PC-9 (cell line): Measurements from ENCODE around the gene SCAF1. TPM values are rescaled to one million over a fixed set of nuclear protein-coding genes. Genes with fewer than 3 reads are reported as not detected.

ENCODE experiments used
- BruUV-seq: library from RNA; stranded (reverse); fragments of 400-500 nt; replicated peaks from 2 replicates; lab custom pipeline; 2021; lab: Mats Ljungman, UMichigan
- CTCF ChIA-PET: fragments of 300-600 bp; sonication (Branson Sonifier 250); formaldehyde crosslinking; loops from one replicate; lab custom pipeline; 2022; ENCODE audit warnings: antibody characterized with exemption; lab: Charles Lee
- POLR2A ChIA-PET: fragments of 300-600 bp; sonication (Branson Sonifier 250); formaldehyde crosslinking; loops from one replicate; lab custom pipeline; 2022; ENCODE audit warnings: antibody characterized with exemption; ENCODE audit not compliant: unreplicated experiment; lab: Charles Lee
- DNase-seq, 2 experiments: peaks; one replicate each; pipeline versions ENCODE4 v3.0.0 to v3.0.0-alpha.2; 2015 to 2022; ENCODE audit warnings: mixed read lengths in 1 of 2
- H2AFZ ChIP-seq: fragments of 200-600 bp; sonication (generic); 2 replicates; pipeline ENCODE4 v1.8.1; 2017; ENCODE audit warnings: antibody characterized with exemption
- H3F3A ChIP-seq: fragments of 200-600 bp; sonication (generic); 2 replicates; pipeline ENCODE4 v1.8.1; 2017; ENCODE audit warnings: antibody characterized with exemption, mild to moderate bottlenecking, low read depth; ENCODE audit not compliant: insufficient read depth
- H3K27ac ChIP-seq: fragments of 200-600 bp; sonication (generic); 2 replicates; pipeline ENCODE4 v1.6.1; 2016; ENCODE audit warnings: mixed run types
- H3K27me3 ChIP-seq: fragments of 200-600 bp; sonication (generic); 2 replicates; pipeline ENCODE4 v1.6.1; 2016; ENCODE audit warnings: low read depth, mixed run types; ENCODE audit not compliant: insufficient read depth
- H3K36me3 ChIP-seq: fragments of 200-600 bp; sonication (generic); 2 replicates; pipeline ENCODE4 v1.6.1; 2016; ENCODE audit warnings: low read depth, mixed run types
- H3K4me1 ChIP-seq: fragments of 200-600 bp; sonication (generic); replicated peaks from 2 replicates; pipeline ENCODE4 v1.6.1; 2016; ENCODE audit warnings: mixed run types; ENCODE audit not compliant: insufficient read depth
- H3K4me2 ChIP-seq: fragments of 200-600 bp; sonication (generic); 2 replicates; pipeline ENCODE4 v1.6.1; 2017; ENCODE audit warnings: mixed run types
- H3K4me3 ChIP-seq: fragments of 200-600 bp; sonication (generic); 2 replicates; pipeline ENCODE4 v1.6.1; 2016; ENCODE audit warnings: mixed run types
- H3K79me2 ChIP-seq: fragments of 200-600 bp; sonication (generic); 2 replicates; pipeline ENCODE4 v1.6.1; 2017; ENCODE audit warnings: low read depth, mixed run types
- H3K9me2 ChIP-seq: fragments of 200-600 bp; sonication (generic); 2 replicates; pipeline ENCODE4 v1.8.1; 2017; ENCODE audit warnings: mild to moderate bottlenecking; ENCODE audit not compliant: insufficient read depth
- H3K9me3 ChIP-seq: fragments of 200-600 bp; sonication (generic); 2 replicates; pipeline ENCODE4 v1.8.1; 2016; ENCODE audit warnings: low read depth; ENCODE audit not compliant: insufficient read depth
- H4K20me1 ChIP-seq: fragments of 200-600 bp; sonication (generic); 2 replicates; pipeline ENCODE4 v1.8.1; 2017; ENCODE audit not compliant: insufficient read depth
- EZH2 ChIP-seq: fragments of 200-600 bp; sonication (generic); IDR thresholded peaks from 2 replicates; pipeline ENCODE4 v1.8.0; 2017; ENCODE audit warnings: antibody characterized with exemption, low read depth
- intact Hi-C: fragments of 100-400 bp; cut with micrococcal nuclease; formaldehyde crosslinking; loops from one replicate; pipeline ENCODE4 v1.10.0; 2022; ENCODE audit not compliant: unreplicated experiment
- total RNA-seq: library from RNA; stranded (reverse); gene quantifications from 2 replicates; pipeline ENCODE4 v1.2.3, GENCODE V29; 2021
- TF ChIP-seq, protein P1 (sequence below): fragments of 200-600 bp; sonication (generic); conservative IDR thresholded peaks from 2 replicates; pipeline ENCODE4 v1.6.1; 2017; ENCODE audit warnings: mixed run types, antibody characterized with exemption, mild to moderate bottlenecking, moderate library complexity

SCAF1 gene
- total RNA-seq, 1 experiment from 2014 or later, result 91.3 TPM

DNA sequence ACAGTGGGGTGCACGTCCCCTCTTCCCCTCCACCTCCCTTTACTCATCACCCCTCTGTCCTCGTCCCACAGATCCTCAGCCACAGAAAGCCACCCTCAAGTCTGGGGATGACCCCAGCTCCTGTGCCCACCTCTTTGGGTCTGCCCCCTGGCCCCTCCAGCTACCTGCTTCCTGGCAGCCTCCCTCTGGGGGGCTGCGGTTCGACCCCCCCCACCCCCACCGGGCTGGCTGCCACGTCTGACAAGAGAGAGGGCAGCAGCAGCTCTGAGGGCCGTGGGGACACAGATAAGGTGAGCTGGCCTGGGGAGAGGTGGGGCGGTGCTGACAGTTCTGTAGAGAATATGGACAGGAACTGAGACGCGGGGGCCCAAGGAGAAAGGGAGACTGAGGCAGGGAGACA, 12.6 kb downstream of the SCAF1 start:
- Histone ChIP-seq H3K4me3 (no peak overlapping the region), H3K4me2 (no peak overlapping the region), H3K27me3 (no peaks in the 10 kb centered on the region), H2AFZ (no peak overlapping the region), H3F3A (peaks cover 21% of the 10 kb centered on the region), H3K27ac (no peak overlapping the region), H3K79me2 (peaks cover 8% of the 10 kb centered on the region; the same call in 1 of the 2 replicates), H3K9me2 (no peaks in the 10 kb centered on the region), H3K36me3 (peaks cover 17% of the 10 kb centered on the region; the same call in 1 of the 2 replicates), H4K20me1 (peaks cover 40% of the 10 kb centered on the region), H3K9me3 (no peaks in the 10 kb centered on the region), H3K4me1 (no peaks in the 10 kb centered on the region)
- TF ChIP-seq EZH2, result no peak
- TF ChIP-seq, protein P1, sequence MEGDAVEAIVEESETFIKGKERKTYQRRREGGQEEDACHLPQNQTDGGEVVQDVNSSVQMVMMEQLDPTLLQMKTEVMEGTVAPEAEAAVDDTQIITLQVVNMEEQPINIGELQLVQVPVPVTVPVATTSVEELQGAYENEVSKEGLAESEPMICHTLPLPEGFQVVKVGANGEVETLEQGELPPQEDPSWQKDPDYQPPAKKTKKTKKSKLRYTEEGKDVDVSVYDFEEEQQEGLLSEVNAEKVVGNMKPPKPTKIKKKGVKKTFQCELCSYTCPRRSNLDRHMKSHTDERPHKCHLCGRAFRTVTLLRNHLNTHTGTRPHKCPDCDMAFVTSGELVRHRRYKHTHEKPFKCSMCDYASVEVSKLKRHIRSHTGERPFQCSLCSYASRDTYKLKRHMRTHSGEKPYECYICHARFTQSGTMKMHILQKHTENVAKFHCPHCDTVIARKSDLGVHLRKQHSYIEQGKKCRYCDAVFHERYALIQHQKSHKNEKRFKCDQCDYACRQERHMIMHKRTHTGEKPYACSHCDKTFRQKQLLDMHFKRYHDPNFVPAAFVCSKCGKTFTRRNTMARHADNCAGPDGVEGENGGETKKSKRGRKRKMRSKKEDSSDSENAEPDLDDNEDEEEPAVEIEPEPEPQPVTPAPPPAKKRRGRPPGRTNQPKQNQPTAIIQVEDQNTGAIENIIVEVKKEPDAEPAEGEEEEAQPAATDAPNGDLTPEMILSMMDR, result no peak
- POLR2A ChIA-PET, result interaction anchor here (0.7 kb wide), 1 partner anchor 15 kb away, joined by 5 read pairs; the partner anchor contains the start of gene RRAS
- no peak for DNase-seq
- CTCF ChIA-PET, result no interaction called here
- intact Hi-C loops, result no loop called here
- no TSS peak for BruUV-seq

DNA sequence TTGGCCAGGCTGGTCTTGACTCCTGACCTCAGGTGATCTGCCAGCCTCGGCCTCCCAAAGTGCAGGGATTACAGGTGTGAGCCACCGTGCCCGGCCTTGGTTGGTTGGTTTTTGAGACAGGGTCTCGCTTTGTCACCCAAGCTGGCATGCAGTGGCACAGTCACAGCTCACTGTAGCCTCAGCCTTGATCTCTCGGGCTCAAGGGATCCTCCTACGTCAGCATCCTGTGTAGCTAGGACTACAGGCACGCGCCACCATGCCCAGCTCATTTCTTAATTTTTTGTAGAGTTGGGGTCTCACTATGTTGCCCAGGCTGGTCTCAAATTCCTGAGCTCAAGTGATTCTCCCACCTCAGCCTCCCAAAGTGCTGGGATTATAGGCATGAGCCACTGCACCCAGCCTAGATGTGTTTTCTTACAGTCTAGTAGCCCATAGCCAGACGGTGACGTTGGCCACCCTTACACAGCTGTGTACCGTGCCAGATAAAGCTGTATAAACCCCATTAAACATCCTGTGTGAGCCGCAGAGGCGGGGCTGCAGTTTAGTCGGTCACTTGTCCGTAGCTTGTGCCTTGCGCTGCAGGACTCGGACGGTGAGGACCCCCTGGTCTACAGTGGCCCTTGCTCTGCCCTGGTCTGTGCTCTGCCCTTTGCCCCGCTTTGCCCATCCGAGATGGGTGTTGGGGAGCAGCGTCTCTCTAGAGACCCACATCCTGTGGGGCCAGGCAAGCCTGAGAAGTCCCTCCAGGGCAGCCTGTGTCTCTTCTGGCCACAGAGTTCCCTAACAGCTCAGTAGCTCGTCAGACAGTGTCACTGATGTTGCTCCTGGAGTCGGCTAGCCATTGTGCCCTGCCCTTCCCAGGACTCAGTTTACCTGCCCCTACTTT, 13.8 kb downstream of the SCAF1 start:
- Histone ChIP-seq H3K4me3 (no peak overlapping the region), H3K4me1 (no peaks in the 10 kb centered on the region; the same call in 1 of the 2 replicates), H3K27me3 (no peaks in the 10 kb centered on the region), H3K9me2 (no peaks in the 10 kb centered on the region), H3F3A (peaks cover 33% of the 10 kb centered on the region), H3K27ac (no peak overlapping the region), H3K36me3 (peaks cover 20% of the 10 kb centered on the region; the same call in 1 of the 2 replicates), H3K79me2 (no peaks in the 10 kb centered on the region), H2AFZ (no peak overlapping the region), H3K4me2 (no peak overlapping the region), H4K20me1 (peaks cover 41% of the 10 kb centered on the region), H3K9me3 (no peaks in the 10 kb centered on the region)
- BruUV-seq, result no TSS peak
- no peak for TF ChIP-seq EZH2
- TF ChIP-seq, protein P1, result no peak
- no peak for DNase-seq
- ChIA-PET POLR2A (no interaction called here), CTCF (no interaction called here)
- intact Hi-C loops, result no loop called here

DNA sequence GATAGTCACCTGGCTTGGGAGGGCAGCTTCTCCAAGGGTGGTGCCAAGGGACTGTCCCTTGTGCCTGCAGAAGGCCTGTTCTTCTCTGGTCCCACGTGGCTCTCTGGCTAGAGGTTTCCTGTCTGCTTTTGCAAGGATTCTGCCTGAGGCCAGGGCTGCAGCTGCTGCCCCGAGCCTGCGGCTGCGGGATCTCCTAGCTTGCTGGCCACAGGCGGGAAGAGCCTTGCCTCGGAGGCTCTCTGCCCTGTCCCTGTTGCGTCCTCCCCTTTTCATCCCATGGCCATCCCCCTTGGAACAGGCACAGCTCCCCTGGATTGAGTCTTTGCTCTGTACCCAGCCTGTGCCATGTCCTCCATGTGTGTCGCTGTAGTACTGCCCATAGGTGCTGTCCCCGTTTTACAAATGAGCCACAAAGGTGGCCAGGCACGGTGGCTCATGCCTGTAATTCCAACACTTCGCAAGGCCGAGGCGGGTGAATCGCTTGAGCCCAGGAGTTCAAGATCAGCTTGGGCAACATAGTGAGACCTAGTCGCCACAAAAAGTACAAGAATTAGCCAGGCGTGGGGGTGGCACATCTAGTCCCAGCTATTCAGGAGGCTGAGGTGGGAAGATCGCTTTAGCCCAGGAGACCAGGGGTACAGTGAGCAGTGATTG, 14.6 kb downstream of the SCAF1 start:
- intact Hi-C loops, result no loop called here
- ChIA-PET CTCF (no interaction called here), POLR2A (no interaction called here)
- H3K4me1 ChIP-seq, result no peaks in the 10 kb centered on the region; the same call in 1 of the 2 replicates
- no peaks in the 10 kb centered on the region for H3K9me3 ChIP-seq
- TF ChIP-seq, protein P1, result no peak
- no peak for TF ChIP-seq EZH2
- H3F3A ChIP-seq, result peaks cover 41% of the 10 kb centered on the region
- peaks cover 49% of the 10 kb centered on the region for H4K20me1 ChIP-seq
- no peaks in the 10 kb centered on the region for H3K79me2 ChIP-seq
- no peak for DNase-seq
- H3K4me3 ChIP-seq, result no peak overlapping the region
- no peak overlapping the region for H3K27ac ChIP-seq
- H2AFZ ChIP-seq, result no peak overlapping the region
- peaks cover 20% of the 10 kb centered on the region; the same call in 1 of the 2 replicates for H3K36me3 ChIP-seq
- H3K4me2 ChIP-seq, result no peak overlapping the region
- H3K9me2 ChIP-seq, result no peaks in the 10 kb centered on the region
- H3K27me3 ChIP-seq, result no peaks in the 10 kb centered on the region
- no TSS peak for BruUV-seq
